Transverse colon (tissue), 3 donors: ENCODE data around the gene CALML6.

Experiments used
- EP300 ChIP-seq: sonication (generic); formaldehyde crosslinking; IDR thresholded peaks from one replicate; pipeline ENCODE4 v1.6.1; 2017; ENCODE audit warnings: antibody characterized with exemption, low read depth
- POLR2A ChIP-seq: fragments of 450-650 bp; IDR thresholded peaks from one replicate; pipeline ENCODE4 v1.6.1; 2016; ENCODE audit warnings: antibody characterized with exemption, mild to moderate bottlenecking, moderate library complexity
- TF ChIP-seq, protein P1 (sequence below), 5 experiments: fragments of 200-600 bp in 3 of 5; fragments of 450-650 bp in 2 of 5; sonication (generic) in 3 of 5; IDR thresholded peaks; 1 replicate in 2 of 5; 2 replicates in 3 of 5; pipeline ENCODE4 v1.5.1; 2016 to 2017; ENCODE audit warnings: antibody characterized with exemption in 5 of 5, inconsistent platforms in 3 of 5, mild to moderate bottlenecking in 2 of 5, moderate library complexity in 1 of 5

DNA sequence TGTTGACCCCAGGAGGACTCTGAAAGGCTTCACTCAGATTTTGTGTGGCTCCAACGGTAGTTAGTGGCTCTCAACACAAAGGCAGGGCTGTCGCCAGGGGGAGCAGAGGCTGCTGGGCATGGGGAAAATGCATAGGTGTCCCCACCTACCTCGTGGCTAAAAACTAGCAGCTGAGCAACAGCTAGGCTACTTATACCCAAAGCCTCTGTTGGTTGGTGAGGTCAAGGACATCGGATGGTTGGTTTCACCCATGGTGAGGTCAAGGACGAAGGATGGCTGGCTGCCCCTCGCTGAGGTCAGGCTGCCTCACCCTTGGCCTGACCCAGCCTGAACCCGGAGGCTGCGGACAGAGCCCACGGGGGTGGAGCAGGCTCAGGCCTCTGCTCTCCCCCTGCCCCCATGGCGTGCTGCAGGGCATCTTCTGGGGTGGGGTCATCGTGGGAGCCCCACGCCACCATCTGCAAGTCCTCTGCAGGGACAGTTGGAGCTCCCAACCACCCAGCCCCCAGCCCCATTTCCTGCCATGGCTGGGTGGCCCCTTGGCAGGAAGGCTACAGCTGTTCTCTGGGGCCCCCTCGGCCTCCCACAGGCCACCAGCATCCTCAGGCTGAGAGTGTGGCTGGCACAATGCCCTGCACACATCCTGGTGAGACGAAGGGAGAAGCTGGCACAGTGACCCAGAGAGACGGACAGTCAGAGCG lies 15.6 kb upstream of the CALML6 start:
- TF ChIP-seq, protein P1, sequence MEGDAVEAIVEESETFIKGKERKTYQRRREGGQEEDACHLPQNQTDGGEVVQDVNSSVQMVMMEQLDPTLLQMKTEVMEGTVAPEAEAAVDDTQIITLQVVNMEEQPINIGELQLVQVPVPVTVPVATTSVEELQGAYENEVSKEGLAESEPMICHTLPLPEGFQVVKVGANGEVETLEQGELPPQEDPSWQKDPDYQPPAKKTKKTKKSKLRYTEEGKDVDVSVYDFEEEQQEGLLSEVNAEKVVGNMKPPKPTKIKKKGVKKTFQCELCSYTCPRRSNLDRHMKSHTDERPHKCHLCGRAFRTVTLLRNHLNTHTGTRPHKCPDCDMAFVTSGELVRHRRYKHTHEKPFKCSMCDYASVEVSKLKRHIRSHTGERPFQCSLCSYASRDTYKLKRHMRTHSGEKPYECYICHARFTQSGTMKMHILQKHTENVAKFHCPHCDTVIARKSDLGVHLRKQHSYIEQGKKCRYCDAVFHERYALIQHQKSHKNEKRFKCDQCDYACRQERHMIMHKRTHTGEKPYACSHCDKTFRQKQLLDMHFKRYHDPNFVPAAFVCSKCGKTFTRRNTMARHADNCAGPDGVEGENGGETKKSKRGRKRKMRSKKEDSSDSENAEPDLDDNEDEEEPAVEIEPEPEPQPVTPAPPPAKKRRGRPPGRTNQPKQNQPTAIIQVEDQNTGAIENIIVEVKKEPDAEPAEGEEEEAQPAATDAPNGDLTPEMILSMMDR (IDR thresholded peaks at IDR 0.05): no peak
- TF ChIP-seq POLR2A: no peak
- TF ChIP-seq EP300: no peak
